GM12864 (cell line): Measurements from ENCODE around the gene BTBD9.

Experiments
- DNase-seq: peaks from one replicate; pipeline ENCODE4 v3.0.0-alpha.2; 2011; ENCODE audit warnings: low read depth
- H3K4me3 ChIP-seq: 2 replicates; pipeline ENCODE4 v1.5.1; 2011; ENCODE audit warnings: mild to moderate bottlenecking, low read depth, low read length, control low read depth
- TF ChIP-seq, protein P1 (sequence below): IDR thresholded peaks from 2 replicates; pipeline ENCODE4 v1.5.1; 2011; ENCODE audit warnings: low read depth, mild to moderate bottlenecking, moderate library complexity, low read length, control low read depth, inconsistent platforms; ENCODE audit errors: missing control alignments

Gene BTBD9

DNA sequence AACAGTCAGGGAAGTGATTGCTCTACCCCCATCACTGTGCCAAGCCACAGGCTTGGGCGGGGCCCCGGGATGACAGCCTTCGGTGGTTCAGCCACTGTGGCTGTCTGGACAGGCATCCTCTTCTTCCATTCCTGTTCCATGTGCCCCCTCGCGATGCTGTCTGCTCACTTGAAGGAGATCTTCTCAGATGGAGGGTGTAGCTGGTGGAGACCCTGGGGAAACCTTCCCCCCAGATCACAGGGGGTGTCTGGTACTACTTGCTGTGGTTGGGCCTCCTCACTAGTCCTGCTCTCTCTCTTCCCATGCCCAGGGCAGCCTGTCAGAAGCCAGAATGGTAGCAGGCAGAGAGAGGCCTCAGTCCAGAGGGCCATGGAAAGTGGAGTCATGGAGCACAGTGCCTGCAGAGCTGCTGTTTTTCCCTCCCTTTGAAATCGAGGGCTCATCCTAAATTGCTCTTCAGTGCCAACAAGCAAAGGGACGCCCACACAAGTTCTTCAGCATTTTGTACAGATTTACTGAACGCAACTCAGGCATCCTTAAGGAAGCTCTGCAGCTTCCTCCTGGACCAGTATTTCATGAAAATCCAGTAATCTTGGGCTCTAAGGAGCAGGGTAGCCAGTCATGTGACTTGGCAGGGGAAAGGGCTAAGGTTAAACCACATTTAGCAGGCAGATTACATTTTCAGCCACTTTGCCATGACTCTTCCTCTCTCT lies 493.6 kb downstream of the BTBD9 start:
- H3K4me3 ChIP-seq = no peak overlapping the region
- TF ChIP-seq, protein P1, sequence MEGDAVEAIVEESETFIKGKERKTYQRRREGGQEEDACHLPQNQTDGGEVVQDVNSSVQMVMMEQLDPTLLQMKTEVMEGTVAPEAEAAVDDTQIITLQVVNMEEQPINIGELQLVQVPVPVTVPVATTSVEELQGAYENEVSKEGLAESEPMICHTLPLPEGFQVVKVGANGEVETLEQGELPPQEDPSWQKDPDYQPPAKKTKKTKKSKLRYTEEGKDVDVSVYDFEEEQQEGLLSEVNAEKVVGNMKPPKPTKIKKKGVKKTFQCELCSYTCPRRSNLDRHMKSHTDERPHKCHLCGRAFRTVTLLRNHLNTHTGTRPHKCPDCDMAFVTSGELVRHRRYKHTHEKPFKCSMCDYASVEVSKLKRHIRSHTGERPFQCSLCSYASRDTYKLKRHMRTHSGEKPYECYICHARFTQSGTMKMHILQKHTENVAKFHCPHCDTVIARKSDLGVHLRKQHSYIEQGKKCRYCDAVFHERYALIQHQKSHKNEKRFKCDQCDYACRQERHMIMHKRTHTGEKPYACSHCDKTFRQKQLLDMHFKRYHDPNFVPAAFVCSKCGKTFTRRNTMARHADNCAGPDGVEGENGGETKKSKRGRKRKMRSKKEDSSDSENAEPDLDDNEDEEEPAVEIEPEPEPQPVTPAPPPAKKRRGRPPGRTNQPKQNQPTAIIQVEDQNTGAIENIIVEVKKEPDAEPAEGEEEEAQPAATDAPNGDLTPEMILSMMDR = no peak
- DNase-seq = no peak

DNA sequence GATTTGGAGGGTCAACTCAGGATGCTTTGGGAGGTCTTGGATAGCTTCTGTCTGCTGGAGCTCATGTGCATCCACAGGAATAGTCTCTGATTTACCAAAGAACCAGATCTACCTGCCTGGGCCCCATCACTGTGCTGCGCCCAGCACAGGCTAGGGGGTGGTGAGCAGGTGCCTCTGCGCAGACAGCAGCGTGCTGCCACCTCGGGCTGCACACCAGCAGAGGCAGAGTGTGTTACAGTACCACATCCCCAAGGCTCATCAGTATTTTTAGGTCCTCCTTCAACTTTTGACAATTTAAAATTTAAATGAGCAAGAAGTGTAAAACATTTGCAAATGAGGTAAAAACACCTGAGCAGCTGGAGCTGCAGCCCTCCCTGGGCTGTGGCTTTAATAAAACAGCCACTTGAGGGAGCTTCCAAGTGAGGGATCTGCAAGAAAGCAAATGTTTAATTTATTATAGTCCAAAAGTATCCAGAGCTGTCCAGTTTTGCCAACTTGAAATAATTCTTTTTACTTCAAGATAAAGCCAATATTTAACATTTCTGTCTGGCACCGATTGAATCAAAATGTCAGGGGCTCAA lies 495.3 kb downstream of the BTBD9 start:
- TF ChIP-seq, protein P1 = no peak
- no peak overlapping the region for H3K4me3 ChIP-seq
- DNase-seq = no peak

DNA sequence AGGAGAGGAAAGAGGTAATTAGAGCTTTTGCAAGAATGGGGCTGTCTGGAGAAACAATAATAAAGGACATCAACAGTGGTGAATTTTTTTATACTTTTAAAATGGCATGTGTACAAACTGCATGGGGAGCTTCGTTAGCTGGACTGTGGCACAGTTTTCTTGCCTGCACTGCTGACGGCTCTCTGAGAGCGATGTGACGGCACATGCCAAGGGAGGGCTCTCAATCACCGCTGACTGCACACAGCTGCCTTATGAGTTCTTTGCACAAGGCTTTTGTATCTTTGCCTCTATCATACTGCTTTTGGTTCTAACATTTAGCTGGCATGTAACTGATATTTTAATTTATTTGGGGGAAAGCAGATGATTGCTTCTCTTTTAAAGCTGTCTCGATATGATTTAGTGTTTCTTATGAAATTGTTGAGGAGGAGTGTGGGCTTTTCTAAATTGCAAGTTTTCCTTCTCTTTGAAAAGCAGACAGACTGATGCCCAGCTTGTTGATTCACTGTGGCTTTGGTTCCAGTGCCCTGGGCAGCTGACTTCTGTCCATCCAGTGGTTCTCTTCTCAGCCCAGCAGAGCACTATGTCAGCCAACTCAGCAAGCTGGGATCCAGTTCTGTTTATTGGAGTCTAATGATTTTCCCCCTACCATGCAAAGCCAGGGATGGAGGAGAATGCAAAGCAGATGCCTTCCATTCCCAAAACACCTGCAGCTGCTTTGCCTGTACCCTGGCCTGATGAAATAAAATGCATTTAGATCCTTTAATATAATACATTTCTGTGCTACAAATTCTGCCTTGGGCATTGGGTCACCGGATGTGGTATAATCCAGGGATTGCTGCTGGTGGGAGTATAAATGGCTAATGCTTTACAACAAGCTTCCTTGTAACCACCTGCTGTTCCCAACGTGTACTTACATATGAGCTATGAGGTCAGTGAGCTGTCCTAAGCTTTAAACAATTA lies 496.3 kb downstream of the BTBD9 start:
- no peak for DNase-seq
- H3K4me3 ChIP-seq = no peak overlapping the region
- TF ChIP-seq, protein P1 = no peak

DNA sequence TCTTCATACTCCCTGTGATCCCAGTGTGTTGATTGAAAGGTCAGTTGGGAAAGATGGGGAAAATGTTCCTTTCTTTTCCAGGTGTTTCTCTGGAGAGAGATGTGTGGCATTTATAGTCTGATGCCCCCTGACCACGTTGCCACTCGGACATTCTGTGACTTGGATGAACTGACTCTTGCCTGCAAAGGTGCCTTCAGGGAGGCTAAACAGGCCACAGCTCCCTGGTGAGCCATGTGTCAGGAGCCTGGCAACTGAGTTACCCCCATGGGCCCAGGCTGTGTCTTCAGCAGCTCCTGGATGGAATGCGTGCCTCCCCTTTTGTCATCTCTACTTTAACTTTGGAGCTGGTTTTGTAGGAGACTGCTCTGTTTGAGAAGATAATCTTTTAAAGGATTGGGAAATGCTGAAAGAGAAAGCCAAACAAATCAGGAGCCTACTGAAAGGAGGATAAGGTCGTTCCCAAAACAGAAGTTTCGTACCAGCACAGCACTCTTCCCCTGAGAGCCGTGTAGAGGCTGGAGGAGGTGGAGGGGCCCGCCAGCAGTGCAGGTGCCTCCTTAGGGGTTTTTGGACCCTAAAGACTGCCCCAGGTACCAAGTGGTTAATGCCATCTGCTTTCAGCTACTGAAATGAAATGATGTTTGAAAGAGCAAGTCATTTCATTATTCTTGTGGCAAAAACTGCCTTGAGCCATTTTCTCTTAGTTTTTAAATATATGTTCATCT lies 497.4 kb downstream of the BTBD9 start:
- H3K4me3 ChIP-seq = no peak overlapping the region
- TF ChIP-seq, protein P1 = no peak
- no peak for DNase-seq

- TF ChIP-seq, protein P1 = no peak
- no peak for DNase-seq
- H3K4me3 ChIP-seq = no peak overlapping the region
These were observed 498.0 kb downstream of the BTBD9 start for GRCh38 chr6:38141716-38142115.

DNA sequence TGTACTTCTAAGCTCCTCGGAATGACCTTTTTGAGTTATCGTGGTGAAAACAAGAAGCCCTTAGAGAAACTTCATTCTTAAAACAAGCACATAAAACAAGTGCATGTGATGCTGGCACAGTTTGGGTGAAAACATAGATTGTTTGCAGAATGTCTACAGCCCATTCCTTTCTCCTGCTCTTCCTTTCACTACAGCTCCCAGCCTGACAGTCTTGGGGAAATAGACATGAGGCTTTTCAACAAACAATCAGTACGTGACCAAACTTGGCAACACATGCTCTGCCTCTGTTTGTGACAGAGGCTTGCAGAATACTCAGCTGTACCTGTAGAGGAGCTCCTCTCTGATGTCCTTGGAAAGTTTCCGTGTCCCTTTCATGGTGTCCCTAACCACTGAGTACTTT lies 498.6 kb downstream of the BTBD9 start:
- DNase-seq = no peak
- TF ChIP-seq, protein P1 = no peak
- H3K4me3 ChIP-seq = no peak overlapping the region
